HepG2 (cell line): Measurements from ENCODE around the gene SIRT7. TPM values are rescaled to one million over a fixed set of nuclear protein-coding genes. Genes with fewer than 3 reads are reported as not detected.

ENCODE experiments used
- ARHGAP35 ChIP-seq: sonication (generic); formaldehyde crosslinking; IDR thresholded peaks from 2 replicates; pipeline ENCODE4 v1.9.0; 2022; ENCODE audit warnings: mild to moderate bottlenecking, inconsistent platforms, moderate library complexity, missing genetic modification reagents, borderline replicate concordance
- ASH2L ChIP-seq: fragments of 300-600, 200-600 bp; sonication (generic); IDR thresholded peaks from 2 replicates; pipeline ENCODE4 v1.7.0; 2017; ENCODE audit warnings: low read depth, mild to moderate bottlenecking, moderate library complexity, mixed read lengths, low read length; ENCODE audit not compliant: insufficient read length
- CCDC6 ChIP-seq: sonication (generic); formaldehyde crosslinking; IDR thresholded peaks from 2 replicates; pipeline ENCODE4 v1.8.1; 2022; ENCODE audit warnings: mild to moderate bottlenecking, missing genetic modification reagents, moderate library complexity
- EED ChIP-seq: sonication (generic); formaldehyde crosslinking; IDR thresholded peaks from 2 replicates; pipeline ENCODE4 v1.5.0; 2020; ENCODE audit warnings: mild to moderate bottlenecking, missing genetic modification reagents
- MXI1 ChIP-seq: IDR thresholded peaks from 3 replicates; pipeline ENCODE4 v1.6.1; 2012; ENCODE audit warnings: low read depth, low read length, inconsistent platforms, borderline replicate concordance
- NFATC3 ChIP-seq: sonication (generic); formaldehyde crosslinking; IDR thresholded peaks from 2 replicates; pipeline ENCODE4 v1.5.1; 2020; ENCODE audit warnings: mild to moderate bottlenecking, missing genetic modification reagents
- PPARG ChIP-seq: conservative IDR thresholded peaks from 2 replicates; pipeline ENCODE4 v1.6.1; 2016; ENCODE audit warnings: missing biosample characterization, missing genetic modification reagents
- RARG ChIP-seq: sonication (generic); formaldehyde crosslinking; IDR thresholded peaks from 2 replicates; pipeline ENCODE4 v1.4.0; 2020; ENCODE audit warnings: low read depth, mild to moderate bottlenecking, missing genetic modification reagents
- REPIN1 ChIP-seq: sonication (generic); formaldehyde crosslinking; IDR thresholded peaks from 2 replicates; pipeline ENCODE4 v1.8.0; 2022; ENCODE audit warnings: missing genetic modification reagents, low read depth, mild to moderate bottlenecking, borderline replicate concordance
- SOX6 ChIP-seq, 2 experiments: fragments of 450-650 bp in 1 of 2; sonication (generic) in 1 of 2; formaldehyde crosslinking in 1 of 2; IDR thresholded peaks; 2 replicates each; pipeline versions ENCODE4 v1.4.0 to v1.6.1; 2017 to 2020; ENCODE audit warnings: antibody characterized with exemption in 1 of 2, mild to moderate bottlenecking in 1 of 2, missing genetic modification reagents in 1 of 2
- SP1 ChIP-seq, 2 experiments: fragments of 450-650 bp in 1 of 2; sonication (generic) in 1 of 2; formaldehyde crosslinking in 1 of 2; IDR thresholded peaks; 2 replicates each; pipeline versions ENCODE4 v1.4.0 to v1.6.1; 2016 to 2020; ENCODE audit warnings: missing genetic modification reagents in 1 of 2
- TARDBP ChIP-seq: sonication (generic); formaldehyde crosslinking; IDR thresholded peaks from 2 replicates; pipeline ENCODE4 v1.8.0; 2022; ENCODE audit warnings: mild to moderate bottlenecking, missing genetic modification reagents
- ZFP90 ChIP-seq: sonication (generic); formaldehyde crosslinking; IDR thresholded peaks from 2 replicates; pipeline ENCODE4 v1.8.0; 2022; ENCODE audit warnings: missing genetic modification reagents, mild to moderate bottlenecking, inconsistent platforms, borderline replicate concordance
- ZMYM2 ChIP-seq: sonication (generic); formaldehyde crosslinking; IDR thresholded peaks from 2 replicates; pipeline ENCODE4 v1.8.0; 2022; ENCODE audit warnings: mild to moderate bottlenecking, missing genetic modification reagents
- ZNF10 ChIP-seq: sonication (generic); formaldehyde crosslinking; IDR thresholded peaks from 2 replicates; pipeline ENCODE4 v1.4.0; 2020; ENCODE audit warnings: mild to moderate bottlenecking, low read depth, missing genetic modification reagents, borderline replicate concordance
- ZNF720 ChIP-seq: sonication (generic); formaldehyde crosslinking; IDR thresholded peaks from 2 replicates; pipeline ENCODE4 v1.4.0; 2020; ENCODE audit warnings: missing genetic modification reagents
- polyA plus RNA-seq, 8 experiments: library from polyadenylated mRNA; depleted of rRNA in 3 of 8; stranded (reverse) in 7 of 8; unstranded in 1 of 8; fragments of >200 nt; fragmentation: Illumina TruSeq in 4 of 8; extraction: Trizol in 4 of 8; gene quantifications; 2 replicates each; pipeline versions ENCODE4 v1.2.1 to v1.2.3, GENCODE V29; 2011 to 2016; ENCODE audit warnings: low read depth in 4 of 8, missing spikeins in 1 of 8, mixed read lengths in 1 of 8; ENCODE audit not compliant: insufficient read depth in 1 of 8
- total RNA-seq, 5 experiments: library from RNA; depleted of rRNA; stranded (reverse); fragments of >200 nt; fragmentation: Illumina TruSeq; extraction: Trizol; gene quantifications; 2 replicates each; pipeline ENCODE4 v1.2.3, GENCODE V29; 2016; ENCODE audit warnings: low read depth in 1 of 5
- TF ChIP-seq, protein P1 (sequence below): IDR thresholded peaks from 2 replicates; pipeline ENCODE4 v1.6.1; 2016; ENCODE audit warnings: low read depth
- TF ChIP-seq, protein P2 (sequence below): sonication (generic); formaldehyde crosslinking; IDR thresholded peaks from 2 replicates; pipeline ENCODE4 v1.5.1; 2020; ENCODE audit warnings: missing genetic modification reagents, mild to moderate bottlenecking, borderline replicate concordance
- TF ChIP-seq, protein P3 (sequence below): sonication (generic); formaldehyde crosslinking; IDR thresholded peaks from 2 replicates; pipeline ENCODE4 v1.4.0; 2020; ENCODE audit warnings: mild to moderate bottlenecking, missing genetic modification reagents, borderline replicate concordance

SIRT7 gene
- total and polyA plus RNA-seq, 2 of the 13 experiments (the other 11 are each of a cell fraction or from before 2014, with no cell fraction given) = 8.3 to 24.8 TPM

DNA sequence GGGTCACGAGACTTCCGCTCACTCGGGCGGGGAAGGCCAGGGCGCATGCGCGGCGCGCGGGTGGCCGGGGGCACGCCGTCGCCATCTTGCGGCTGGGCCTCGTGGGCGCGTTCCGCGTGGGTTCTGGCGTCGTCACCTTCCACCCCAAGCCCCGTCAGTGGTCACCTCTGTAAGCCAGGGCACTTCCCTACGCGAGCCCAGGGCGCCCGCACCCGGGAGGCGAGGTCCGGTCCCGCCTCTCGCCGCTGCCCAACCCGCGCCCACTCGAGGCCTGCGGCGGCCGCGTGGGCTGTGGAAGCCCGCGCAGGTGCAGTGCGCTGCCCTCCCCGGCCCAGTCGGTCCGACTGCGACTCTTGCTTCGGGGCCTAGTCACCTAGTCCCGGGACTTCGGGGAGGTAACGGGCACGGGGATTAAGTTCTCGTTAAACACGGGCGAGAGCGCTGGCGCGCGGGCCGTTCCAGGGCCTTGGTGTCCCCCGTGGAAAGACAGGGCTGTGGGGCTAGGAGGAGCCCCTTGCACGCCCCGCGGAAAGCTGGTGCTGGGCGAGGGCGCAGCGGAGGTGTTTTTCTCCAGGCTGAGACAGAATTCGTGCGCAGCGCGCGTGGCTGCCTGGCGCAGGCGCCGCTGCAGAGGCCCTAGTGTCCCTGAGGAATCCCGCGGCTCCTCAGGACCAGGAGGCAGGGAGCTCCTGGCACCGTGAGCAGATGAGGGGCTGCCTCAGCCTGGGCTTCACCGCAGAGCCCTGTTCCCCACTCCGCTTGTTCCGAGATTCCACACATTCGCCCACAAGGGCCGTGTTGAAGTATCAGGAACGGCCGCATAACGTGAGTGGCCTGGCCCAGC is 46.4 kb downstream of the SIRT7 start (continued):
- TF ChIP-seq, protein P1, sequence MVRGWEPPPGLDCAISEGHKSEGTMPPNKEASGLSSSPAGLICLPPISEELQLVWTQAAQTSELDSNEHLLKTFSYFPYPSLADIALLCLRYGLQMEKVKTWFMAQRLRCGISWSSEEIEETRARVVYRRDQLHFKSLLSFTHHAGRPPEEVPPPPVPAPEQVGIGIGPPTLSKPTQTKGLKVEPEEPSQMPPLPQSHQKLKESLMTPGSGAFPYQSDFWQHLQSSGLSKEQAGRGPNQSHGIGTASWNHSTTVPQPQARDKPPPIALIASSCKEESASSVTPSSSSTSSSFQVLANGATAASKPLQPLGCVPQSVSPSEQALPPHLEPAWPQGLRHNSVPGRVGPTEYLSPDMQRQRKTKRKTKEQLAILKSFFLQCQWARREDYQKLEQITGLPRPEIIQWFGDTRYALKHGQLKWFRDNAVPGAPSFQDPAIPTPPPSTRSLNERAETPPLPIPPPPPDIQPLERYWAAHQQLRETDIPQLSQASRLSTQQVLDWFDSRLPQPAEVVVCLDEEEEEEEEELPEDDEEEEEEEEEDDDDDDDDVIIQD = 0 out of 2 replicates have a peak, but pooled peaks have one; percentile 42
- TF ChIP-seq SOX6 (IDR thresholded peaks at IDR 0.05) (no peak), SOX6 (CRISPR knock-in tag; IDR thresholded peaks at IDR 0.05) (peak; percentile 47; the same call in 1 of the 2 replicates), EED (CRISPR knock-in tag) (no peak), NFATC3 (CRISPR knock-in tag) (peak; percentile 78; the same call in 1 of the 2 replicates), ZNF10 (CRISPR knock-in tag) (0 out of 2 replicates have a peak, but pooled peaks have one; percentile 84), CCDC6 (peak; percentile 91; the same call in 1 of the 2 replicates), ZFP90 (CRISPR knock-in tag) (peak; percentile 78), ARHGAP35 (CRISPR knock-in tag) (peak; percentile 98), ZMYM2 (CRISPR knock-in tag) (peak; percentile 68; the same call in 1 of the 2 replicates), RARG (peak; percentile 45; the same call in 1 of the 2 replicates), TARDBP (CRISPR knock-in tag) (peak; percentile 70), SP1 (IDR thresholded peaks at IDR 0.05) (no peak), SP1 (CRISPR knock-in tag; IDR thresholded peaks at IDR 0.05) (peak; percentile 60), PPARG (CRISPR knock-in tag) (peak; percentile 35; the same call in 1 of the 2 replicates), MXI1 (peak; percentile 78; the same call in 2 of the 3 replicates), ZNF720 (CRISPR knock-in tag) (no peak), REPIN1 (CRISPR knock-in tag) (peak; percentile 94), ASH2L (peak; percentile 75)
- TF ChIP-seq, protein P2, sequence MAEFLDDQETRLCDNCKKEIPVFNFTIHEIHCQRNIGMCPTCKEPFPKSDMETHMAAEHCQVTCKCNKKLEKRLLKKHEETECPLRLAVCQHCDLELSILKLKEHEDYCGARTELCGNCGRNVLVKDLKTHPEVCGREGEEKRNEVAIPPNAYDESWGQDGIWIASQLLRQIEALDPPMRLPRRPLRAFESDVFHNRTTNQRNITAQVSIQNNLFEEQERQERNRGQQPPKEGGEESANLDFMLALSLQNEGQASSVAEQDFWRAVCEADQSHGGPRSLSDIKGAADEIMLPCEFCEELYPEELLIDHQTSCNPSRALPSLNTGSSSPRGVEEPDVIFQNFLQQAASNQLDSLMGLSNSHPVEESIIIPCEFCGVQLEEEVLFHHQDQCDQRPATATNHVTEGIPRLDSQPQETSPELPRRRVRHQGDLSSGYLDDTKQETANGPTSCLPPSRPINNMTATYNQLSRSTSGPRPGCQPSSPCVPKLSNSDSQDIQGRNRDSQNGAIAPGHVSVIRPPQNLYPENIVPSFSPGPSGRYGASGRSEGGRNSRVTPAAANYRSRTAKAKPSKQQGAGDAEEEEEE (CRISPR knock-in tag) = no peak
- TF ChIP-seq, protein P3, sequence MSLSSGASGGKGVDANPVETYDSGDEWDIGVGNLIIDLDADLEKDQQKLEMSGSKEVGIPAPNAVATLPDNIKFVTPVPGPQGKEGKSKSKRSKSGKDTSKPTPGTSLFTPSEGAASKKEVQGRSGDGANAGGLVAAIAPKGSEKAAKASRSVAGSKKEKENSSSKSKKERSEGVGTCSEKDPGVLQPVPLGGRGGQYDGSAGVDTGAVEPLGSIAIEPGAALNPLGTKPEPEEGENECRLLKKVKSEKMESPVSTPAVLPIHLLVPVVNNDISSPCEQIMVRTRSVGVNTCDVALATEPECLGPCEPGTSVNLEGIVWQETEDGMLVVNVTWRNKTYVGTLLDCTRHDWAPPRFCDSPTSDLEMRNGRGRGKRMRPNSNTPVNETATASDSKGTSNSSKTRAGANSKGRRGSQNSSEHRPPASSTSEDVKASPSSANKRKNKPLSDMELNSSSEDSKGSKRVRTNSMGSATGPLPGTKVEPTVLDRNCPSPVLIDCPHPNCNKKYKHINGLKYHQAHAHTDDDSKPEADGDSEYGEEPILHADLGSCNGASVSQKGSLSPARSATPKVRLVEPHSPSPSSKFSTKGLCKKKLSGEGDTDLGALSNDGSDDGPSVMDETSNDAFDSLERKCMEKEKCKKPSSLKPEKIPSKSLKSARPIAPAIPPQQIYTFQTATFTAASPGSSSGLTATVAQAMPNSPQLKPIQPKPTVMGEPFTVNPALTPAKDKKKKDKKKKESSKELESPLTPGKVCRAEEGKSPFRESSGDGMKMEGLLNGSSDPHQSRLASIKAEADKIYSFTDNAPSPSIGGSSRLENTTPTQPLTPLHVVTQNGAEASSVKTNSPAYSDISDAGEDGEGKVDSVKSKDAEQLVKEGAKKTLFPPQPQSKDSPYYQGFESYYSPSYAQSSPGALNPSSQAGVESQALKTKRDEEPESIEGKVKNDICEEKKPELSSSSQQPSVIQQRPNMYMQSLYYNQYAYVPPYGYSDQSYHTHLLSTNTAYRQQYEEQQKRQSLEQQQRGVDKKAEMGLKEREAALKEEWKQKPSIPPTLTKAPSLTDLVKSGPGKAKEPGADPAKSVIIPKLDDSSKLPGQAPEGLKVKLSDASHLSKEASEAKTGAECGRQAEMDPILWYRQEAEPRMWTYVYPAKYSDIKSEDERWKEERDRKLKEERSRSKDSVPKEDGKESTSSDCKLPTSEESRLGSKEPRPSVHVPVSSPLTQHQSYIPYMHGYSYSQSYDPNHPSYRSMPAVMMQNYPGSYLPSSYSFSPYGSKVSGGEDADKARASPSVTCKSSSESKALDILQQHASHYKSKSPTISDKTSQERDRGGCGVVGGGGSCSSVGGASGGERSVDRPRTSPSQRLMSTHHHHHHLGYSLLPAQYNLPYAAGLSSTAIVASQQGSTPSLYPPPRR = no peak; the same call in 1 of the 2 replicates
